NCI-H1105 (cell line): ENCODE results near the gene GPR78.

Source experiments
- DNase-seq: peaks from one replicate; lab custom pipeline; 2025; lab: John Stamatoyannopoulos, UW

The GPR78 gene

GRCh38 chr4:8580321-8581093 lies at the start of gene GPR78:
Gene GPR78, plus strand, starts transcription at chr4:8580392. Its CDS starts 591 bp downstream, at chr4:8580983.
- DNase-seq, result peak; percentile 30

GRCh38 chr4:8532245-8532781 lies 47.9 kb upstream of the GPR78 start:
- no peak for DNase-seq

GRCh38 chr4:8533274-8533865 lies 46.8 kb upstream of the GPR78 start:
- no peak for DNase-seq

GRCh38 chr4:8534129-8534528 lies 46.1 kb upstream of the GPR78 start:
- DNase-seq, result no peak

- no peak for DNase-seq
These were observed 45.6 kb upstream of the GPR78 start for GRCh38 chr4:8534611-8535010.

GRCh38 chr4:8536467-8536866 lies 43.7 kb upstream of the GPR78 start:
- DNase-seq, result no peak

- peak; percentile 1 for DNase-seq
These were observed 43.1 kb upstream of the GPR78 start for GRCh38 chr4:8537041-8537461.

GRCh38 chr4:8538076-8538702 lies 42.0 kb upstream of the GPR78 start:
- no peak for DNase-seq

- DNase-seq, result no peak
These were observed 41.3 kb upstream of the GPR78 start for GRCh38 chr4:8538703-8539567.

GRCh38 chr4:8539661-8540060 lies 40.5 kb upstream of the GPR78 start:
- no peak for DNase-seq

- DNase-seq, result no peak
These were observed 40.1 kb upstream of the GPR78 start for GRCh38 chr4:8540072-8540471.

- no peak for DNase-seq
These were observed 39.6 kb upstream of the GPR78 start for GRCh38 chr4:8540586-8540985.

GRCh38 chr4:8540991-8541390 lies 39.2 kb upstream of the GPR78 start:
- DNase-seq, result no peak

GRCh38 chr4:8541981-8542715 lies 38.0 kb upstream of the GPR78 start:
- DNase-seq, result no peak

GRCh38 chr4:8542776-8543525 lies 37.2 kb upstream of the GPR78 start:
- no peak for DNase-seq

GRCh38 chr4:8543623-8544022 lies 36.6 kb upstream of the GPR78 start:
- DNase-seq, result no peak

- DNase-seq, result no peak
These were observed 35.9 kb upstream of the GPR78 start for GRCh38 chr4:8544282-8544681.

GRCh38 chr4:8544741-8545438 lies 35.3 kb upstream of the GPR78 start:
- DNase-seq, result no peak

GRCh38 chr4:8545439-8545765 lies 34.8 kb upstream of the GPR78 start:
- DNase-seq, result no peak

GRCh38 chr4:8546766-8547107 lies 33.5 kb upstream of the GPR78 start:
- DNase-seq, result no peak
